Fibroblast of lung (primary cell): ENCODE data around the gene COMT. TPM values are rescaled to one million over a fixed set of nuclear protein-coding genes. Genes with fewer than 3 reads are reported as not detected.
A peak's percentile ranks its signal among the peaks of the same experiment; 100 is the strongest.

Experiments
- DNase-seq, 2 donors: peaks; one replicate each; pipeline versions ENCODE4 v3.0.0 to v3.0.0-alpha.2; 2010; ENCODE audit warnings: low read depth in 2 of 2
- H2AFZ ChIP-seq: 2 replicates; pipeline ENCODE4 v1.5.1; 2012; ENCODE audit warnings: low read length, control low read depth, inconsistent platforms
- H3K27ac ChIP-seq: 2 replicates; pipeline ENCODE4 v1.5.1; 2011; ENCODE audit warnings: low read length, control low read depth; ENCODE audit not compliant: insufficient read depth
- H3K27me3 ChIP-seq: 2 replicates; pipeline ENCODE4 v1.5.1; 2011; ENCODE audit warnings: mild to moderate bottlenecking, low read length; ENCODE audit not compliant: control insufficient read depth, insufficient read depth
- H3K36me3 ChIP-seq: 2 replicates; pipeline ENCODE4 v1.5.1; 2011; ENCODE audit warnings: low read length; ENCODE audit not compliant: control insufficient read depth, insufficient read depth
- H3K4me1 ChIP-seq: 2 replicates; pipeline ENCODE4 v1.5.1; 2011; ENCODE audit warnings: low read length; ENCODE audit not compliant: control insufficient read depth, insufficient read depth; ENCODE audit errors: extremely low read depth
- H3K4me2 ChIP-seq: 2 replicates; pipeline ENCODE4 v1.5.1; 2011; ENCODE audit warnings: low read length, control low read depth; ENCODE audit not compliant: insufficient read depth; ENCODE audit errors: extremely low read depth
- H3K4me3 ChIP-seq, 4 experiments: fragments of 200-600 bp in 1 of 4; sonication (generic) in 1 of 4; replicated peaks in 1 of 4; 2 replicates each; pipeline ENCODE4 v1.5.1; 2011 to 2016; ENCODE audit warnings: low read length in 4 of 4, low read depth in 3 of 4, mild to moderate bottlenecking in 3 of 4, control low read depth in 2 of 4, inconsistent platforms in 1 of 4, mixed read lengths in 1 of 4; ENCODE audit not compliant: insufficient read depth in 1 of 4; ENCODE audit errors: control extremely low read depth in 1 of 4
- H3K79me2 ChIP-seq: 2 replicates; pipeline ENCODE4 v1.5.1; 2012; ENCODE audit warnings: mild to moderate bottlenecking, low read length, inconsistent platforms; ENCODE audit not compliant: control insufficient read depth, insufficient read depth
- H3K9ac ChIP-seq: 2 replicates; pipeline ENCODE4 v1.5.1; 2011; ENCODE audit warnings: mild to moderate bottlenecking, low read length, control low read depth; ENCODE audit not compliant: insufficient read depth
- H3K9me3 ChIP-seq: 2 replicates; pipeline ENCODE4 v1.5.1; 2012; ENCODE audit warnings: low read depth, low read length; ENCODE audit not compliant: control insufficient read depth, insufficient read depth
- H4K20me1 ChIP-seq: 2 replicates; pipeline ENCODE4 v1.5.1; 2011; ENCODE audit warnings: low read length; ENCODE audit not compliant: control insufficient read depth, insufficient read depth; ENCODE audit errors: extremely low read depth
- CTCF ChIP-seq, 2 donors: IDR thresholded peaks in 1 of 2; conservative IDR thresholded peaks in 1 of 2; 1 replicate in 1 of 2; 2 replicates in 1 of 2; pipeline ENCODE4 v1.5.1; 2011 to 2012; ENCODE audit warnings: low read length in 2 of 2, control low read depth in 1 of 2, inconsistent platforms in 1 of 2, low read depth in 1 of 2, mild to moderate bottlenecking in 1 of 2
- EZH2 ChIP-seq: IDR thresholded peaks from 2 replicates; pipeline ENCODE4 v1.5.1; 2012; ENCODE audit warnings: low read length, control low read depth, mild to moderate bottlenecking; ENCODE audit errors: missing control alignments
- polyA plus RNA-seq, 2 donors: library from polyadenylated mRNA; depleted of rRNA in 1 of 2; stranded (reverse) in 1 of 2; unstranded in 1 of 2; fragments of >200 nt; gene quantifications; 2 replicates each; pipeline ENCODE4 v1.2.1, GENCODE V29; 2011 to 2012; ENCODE audit warnings: missing spikeins in 1 of 2
- total RNA-seq: library from RNA; depleted of rRNA; stranded (reverse); fragments of >200 nt; gene quantifications from 2 replicates; pipeline ENCODE4 v1.2.1, GENCODE V29; 2014

COMT gene
- total and polyA plus RNA-seq, 2 donors (not counting 1 experiment from before 2014, with no cell fraction given) = 208 to 305 TPM

GRCh38 chr22:20011993-20012740 lies 70.6 kb downstream of the COMT start:
- H3K27ac ChIP-seq = no peak overlapping the region
- no peaks in the 10 kb centered on the region for H3K36me3 ChIP-seq
- no peak overlapping the region for H3K9ac ChIP-seq
- H4K20me1 ChIP-seq = no peaks in the 10 kb centered on the region
- no peaks in the 10 kb centered on the region for H3K9me3 ChIP-seq
- H3K27me3 ChIP-seq = peaks cover 7% of the 10 kb centered on the region
- H2AFZ ChIP-seq = no peak overlapping the region
- no peak overlapping the region for H3K4me2 ChIP-seq
- no peak for DNase-seq
- H3K4me3 ChIP-seq = no peak overlapping the region
- TF ChIP-seq CTCF (conservative IDR thresholded peaks at IDR 0.05 in 1 of 2, IDR thresholded peaks at IDR 0.05 in 1 of 2; ENCODE audit: low read depth in 1 of 2, low read length in 2 of 2) (no peak), EZH2 (no peak)
- no peaks in the 10 kb centered on the region for H3K4me1 ChIP-seq
- no peaks in the 10 kb centered on the region for H3K79me2 ChIP-seq

DNA sequence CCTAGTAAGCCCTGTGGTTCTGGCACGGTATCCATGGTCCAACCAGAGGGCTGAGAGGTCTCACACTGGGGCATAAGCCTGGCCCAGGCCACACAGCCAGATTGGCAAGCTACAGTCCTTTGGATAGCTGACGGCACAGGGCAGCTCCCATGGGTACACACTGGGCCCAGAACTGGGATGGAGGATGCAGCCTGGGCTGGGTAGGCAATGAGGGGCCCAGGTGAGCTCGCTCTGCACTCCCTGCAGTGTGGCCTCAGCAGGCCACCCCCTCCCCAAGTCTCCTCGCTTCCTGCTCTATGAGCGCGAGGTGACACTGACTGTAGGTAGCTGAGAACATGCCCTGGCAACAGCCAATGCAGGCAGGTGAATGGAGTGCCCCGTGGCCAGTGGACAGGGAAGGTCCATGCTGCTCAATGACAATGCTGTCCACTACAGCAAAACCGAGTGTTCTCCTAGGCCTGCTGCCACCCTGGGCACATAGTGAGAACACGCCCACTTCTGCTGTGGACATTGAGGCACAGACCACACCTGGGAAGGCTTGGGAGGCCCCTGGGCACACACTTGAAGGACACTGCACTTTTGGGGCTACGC lies 71.3 kb downstream of the COMT start:
- H3K27ac ChIP-seq = no peak overlapping the region
- no peaks in the 10 kb centered on the region for H3K79me2 ChIP-seq
- no peak overlapping the region for H3K9ac ChIP-seq
- DNase-seq = no peak
- H3K36me3 ChIP-seq = no peaks in the 10 kb centered on the region
- TF ChIP-seq CTCF (conservative IDR thresholded peaks at IDR 0.05 in 1 of 2, IDR thresholded peaks at IDR 0.05 in 1 of 2; ENCODE audit: low read depth in 1 of 2, low read length in 2 of 2) = no peak
- TF ChIP-seq EZH2 = no peak
- no peak overlapping the region for H3K4me2 ChIP-seq
- H3K9me3 ChIP-seq = no peaks in the 10 kb centered on the region
- no peaks in the 10 kb centered on the region for H3K4me1 ChIP-seq
- no peaks in the 10 kb centered on the region for H4K20me1 ChIP-seq
- peaks cover 7% of the 10 kb centered on the region for H3K27me3 ChIP-seq
- no peak overlapping the region for H2AFZ ChIP-seq
- H3K4me3 ChIP-seq = no peak overlapping the region

DNA sequence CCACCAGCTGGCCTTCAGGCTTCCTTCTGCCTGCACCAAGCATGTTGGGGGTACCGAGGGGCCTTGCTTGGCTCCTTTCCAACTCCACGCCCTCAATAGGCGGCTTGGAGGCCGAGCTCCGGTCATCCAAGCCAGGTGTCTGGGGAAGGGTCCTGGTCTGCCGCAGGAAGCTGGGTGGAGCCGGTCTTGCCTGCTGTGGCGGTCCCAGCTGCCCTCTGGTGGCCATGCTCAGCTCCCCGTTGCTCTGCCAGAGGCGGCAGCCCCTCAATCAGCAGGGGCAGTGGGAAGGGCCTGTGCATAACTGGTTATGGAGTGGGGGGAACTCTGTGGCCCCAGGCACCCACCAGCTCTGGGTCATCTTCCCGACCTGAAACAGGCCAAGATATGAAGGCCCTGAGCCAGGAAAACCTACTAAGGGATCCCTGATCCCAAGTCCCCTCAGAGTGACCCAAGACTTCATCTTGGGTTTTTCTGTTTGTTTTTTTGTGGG lies 71.9 kb downstream of the COMT start:
- no peaks in the 10 kb centered on the region for H3K36me3 ChIP-seq
- peaks cover 11% of the 10 kb centered on the region for H3K27me3 ChIP-seq
- H3K27ac ChIP-seq = no peak overlapping the region
- no peaks in the 10 kb centered on the region for H3K9me3 ChIP-seq
- no peaks in the 10 kb centered on the region for H4K20me1 ChIP-seq
- no peaks in the 10 kb centered on the region for H3K4me1 ChIP-seq
- no peaks in the 10 kb centered on the region for H3K79me2 ChIP-seq
- no peak overlapping the region for H3K9ac ChIP-seq
- DNase-seq = peak; percentile 48 to 52
- H2AFZ ChIP-seq = no peak overlapping the region
- no peak overlapping the region for H3K4me3 ChIP-seq
- H3K4me2 ChIP-seq = no peak overlapping the region
- TF ChIP-seq EZH2 = peak; percentile 31
- TF ChIP-seq CTCF (conservative IDR thresholded peaks at IDR 0.05 in 1 of 2, IDR thresholded peaks at IDR 0.05 in 1 of 2; ENCODE audit: low read depth in 1 of 2, low read length in 2 of 2) = peak; percentile 77 to 81
